ENCODE measurements around the gene CCDC30.

- TF ChIP-seq CREM (IDR thresholded peaks at IDR 0.05; ENCODE audit: low read depth), result no peak
- no peak for TF ChIP-seq SREBF2 (CRISPR knock-in tag; IDR thresholded peaks at IDR 0.05)
- TF ChIP-seq ZBTB34 (CRISPR knock-in tag; IDR thresholded peaks at IDR 0.05), result no peak
- TF ChIP-seq E4F1 (CRISPR knock-in tag; IDR thresholded peaks at IDR 0.05; ENCODE audit: borderline replicate concordance), result no peak
- no peak for TF ChIP-seq BACH1 (tag; IDR thresholded peaks at IDR 0.05)
- TF ChIP-seq JUND (IDR thresholded peaks at IDR 0.05; ENCODE audit: borderline replicate concordance, low read depth, low read length), result no peak
- TF ChIP-seq JUND (tag; IDR thresholded peaks at IDR 0.05; ENCODE audit: borderline replicate concordance, low read depth, low read length), result no peak
- TF ChIP-seq SP1 (CRISPR knock-in tag; IDR thresholded peaks at IDR 0.05), result no peak
- TF ChIP-seq POLR2A (conservative IDR thresholded peaks at IDR 0.05), result no peak
- no peak for TF ChIP-seq MAX (CRISPR knock-in tag; IDR thresholded peaks at IDR 0.05)
- no peak for TF ChIP-seq SIN3A (IDR thresholded peaks at IDR 0.05; ENCODE audit: borderline replicate concordance in 2 of 2, control insufficient read depth in 1 of 2, low read depth in 2 of 2, low read length in 2 of 2)
- no peak for TF ChIP-seq NCOR1 (IDR thresholded peaks at IDR 0.05)
- no peak for TF ChIP-seq RAD51 (IDR thresholded peaks at IDR 0.05; ENCODE audit: borderline replicate concordance, low read depth)
Measured at GRCh38 chr1:42419126-42419821, 43.8 kb upstream of the CCDC30 start.
